KMS-11 (cell line): Measurements from ENCODE around the gene SRSF11.

Source experiments
- H2AFZ ChIP-seq: fragments of 200-600 bp; sonication (generic); 2 replicates; pipeline ENCODE4 v1.6.1; 2016; ENCODE audit warnings: antibody characterized with exemption, mixed run types, low read depth
- H3K27ac ChIP-seq: fragments of 200-600 bp; sonication (generic); 2 replicates; pipeline ENCODE4 v1.6.1; 2016; ENCODE audit warnings: mild to moderate bottlenecking, mixed run types
- H3K27me3 ChIP-seq: fragments of 200-600 bp; sonication (generic); 2 replicates; pipeline ENCODE4 v1.6.1; 2017; ENCODE audit warnings: mild to moderate bottlenecking, low read depth, mixed run types, moderate library complexity; ENCODE audit not compliant: insufficient read depth
- H3K36me3 ChIP-seq: fragments of 200-600 bp; sonication (generic); 2 replicates; pipeline ENCODE4 v1.6.1; 2017; ENCODE audit warnings: mild to moderate bottlenecking, mixed run types; ENCODE audit not compliant: insufficient read depth
- H3K4me1 ChIP-seq: fragments of 200-600 bp; sonication (generic); 2 replicates; pipeline ENCODE4 v1.6.1; 2016; ENCODE audit warnings: mild to moderate bottlenecking, low read depth, mixed run types; ENCODE audit not compliant: poor library complexity, severe bottlenecking
- H3K4me2 ChIP-seq: fragments of 200-600 bp; sonication (generic); 2 replicates; pipeline ENCODE4 v1.7.0; 2016; ENCODE audit warnings: mild to moderate bottlenecking, mixed run types
- H3K4me3 ChIP-seq: fragments of 200-600 bp; sonication (generic); IDR thresholded peaks from 2 replicates; pipeline ENCODE4 v1.6.1; 2017; ENCODE audit warnings: low read depth, low read length, mixed read lengths; ENCODE audit not compliant: insufficient read depth
- H3K79me2 ChIP-seq: fragments of 200-600 bp; sonication (generic); 2 replicates; pipeline ENCODE4 v1.6.1; 2016; ENCODE audit warnings: low read depth, mixed run types; ENCODE audit not compliant: insufficient read depth
- H3K9ac ChIP-seq: fragments of 200-600 bp; sonication (generic); 2 replicates; pipeline ENCODE4 v1.6.1; 2016; ENCODE audit warnings: mild to moderate bottlenecking, mixed run types
- H4K20me1 ChIP-seq: fragments of 200-600 bp; sonication (generic); 2 replicates; pipeline ENCODE4 v1.6.1; 2016; ENCODE audit warnings: mild to moderate bottlenecking, mixed run types; ENCODE audit not compliant: insufficient read depth
- CTCF ChIP-seq: fragments of 200-600 bp; sonication (generic); conservative IDR thresholded peaks from 2 replicates; pipeline ENCODE4 v1.6.1; 2017; ENCODE audit warnings: low read depth, mild to moderate bottlenecking, antibody characterized with exemption, low read length, moderate library complexity, mixed read lengths

Gene SRSF11

GRCh38 chr1:70234733-70235132, 13.6 kb downstream of the SRSF11 start:
- no peaks in the 10 kb centered on the region for H3K36me3 ChIP-seq
- H3K79me2 ChIP-seq = no peaks in the 10 kb centered on the region
- H3K27me3 ChIP-seq = no peaks in the 10 kb centered on the region
- TF ChIP-seq CTCF = no peak
- H3K4me1 ChIP-seq = no peaks in the 10 kb centered on the region
- H2AFZ ChIP-seq = no peak overlapping the region
- H4K20me1 ChIP-seq = no peaks in the 10 kb centered on the region
- H3K4me2 ChIP-seq = no peak overlapping the region
- H3K9ac ChIP-seq = no peak overlapping the region
- H3K27ac ChIP-seq = no peak overlapping the region
- H3K4me3 ChIP-seq = no peak overlapping the region

- Histone ChIP-seq H3K27me3 (no peaks in the 10 kb centered on the region), H3K27ac (no peak overlapping the region), H3K4me3 (no peak overlapping the region), H3K9ac (no peak overlapping the region), H3K4me1 (no peaks in the 10 kb centered on the region), H3K36me3 (peaks cover 10% of the 10 kb centered on the region; the same call in 1 of the 2 replicates), H2AFZ (no peak overlapping the region), H4K20me1 (no peaks in the 10 kb centered on the region), H3K4me2 (no peak overlapping the region), H3K79me2 (no peaks in the 10 kb centered on the region)
- TF ChIP-seq CTCF = no peak
Measured at GRCh38 chr1:70239940-70240339, 18.8 kb downstream of the SRSF11 start.

GRCh38 chr1:70247122-70247521, 25.9 kb downstream of the SRSF11 start:
- Histone ChIP-seq H4K20me1 (no peaks in the 10 kb centered on the region), H3K4me1 (peaks cover 24% of the 10 kb centered on the region), H3K79me2 (no peaks in the 10 kb centered on the region), H3K4me2 (no peak overlapping the region; the same call in 1 of the 2 replicates), H3K4me3 (no peak overlapping the region), H3K36me3 (peaks cover 14% of the 10 kb centered on the region), H3K27ac (no peak overlapping the region), H2AFZ (no peak overlapping the region), H3K27me3 (no peaks in the 10 kb centered on the region), H3K9ac (no peak overlapping the region)
- TF ChIP-seq CTCF = no peak

- H3K36me3 ChIP-seq = peaks cover 16% of the 10 kb centered on the region
- H3K9ac ChIP-seq = no peak overlapping the region
- no peak overlapping the region for H3K27ac ChIP-seq
- peaks cover 24% of the 10 kb centered on the region for H3K4me1 ChIP-seq
- no peak overlapping the region; the same call in 1 of the 2 replicates for H3K4me2 ChIP-seq
- no peaks in the 10 kb centered on the region for H3K79me2 ChIP-seq
- H3K4me3 ChIP-seq = no peak overlapping the region
- H3K27me3 ChIP-seq = no peaks in the 10 kb centered on the region
- TF ChIP-seq CTCF = no peak
- H4K20me1 ChIP-seq = no peaks in the 10 kb centered on the region
- no peak overlapping the region for H2AFZ ChIP-seq
Measured at GRCh38 chr1:70247768-70248167, 26.6 kb downstream of the SRSF11 start.
